Neural cell (in vitro differentiated cells): ENCODE measurements around the gene BATF3. TPM values are rescaled to one million over a fixed set of nuclear protein-coding genes. Genes with fewer than 3 reads are reported as not detected.

Experiments
- H2AFZ ChIP-seq: fragments of 200-600, 300-800 bp; sonication (generic), shearing (Covaris generic); 2 replicates; pipeline ENCODE4 v1.6.0; 2014; ENCODE audit warnings: low read depth, mild to moderate bottlenecking, antibody characterized with exemption, low read length, moderate library complexity
- H3F3A ChIP-seq: fragments of 200-600 bp; shearing (Covaris generic); 2 replicates; pipeline ENCODE4 v1.6.1; 2016; ENCODE audit warnings: mild to moderate bottlenecking, moderate library complexity, mixed read lengths, antibody characterized with exemption, low read length; ENCODE audit not compliant: insufficient read depth, poor library complexity, severe bottlenecking
- H3K27ac ChIP-seq: fragments of 200-600, 300-800 bp; sonication (generic), shearing (Covaris generic); 2 replicates; pipeline ENCODE4 v1.5.1; 2014; ENCODE audit warnings: mild to moderate bottlenecking, low read length, moderate library complexity
- H3K27me3 ChIP-seq: fragments of 300-800, 200-600 bp; sonication (generic), shearing (Covaris generic); 2 replicates; pipeline ENCODE4 v1.6.0; 2014; ENCODE audit warnings: mild to moderate bottlenecking, low read depth, low read length, moderate library complexity; ENCODE audit not compliant: insufficient read depth
- H3K36me3 ChIP-seq: fragments of 300-800, 200-600 bp; sonication (generic), shearing (Covaris generic); 2 replicates; pipeline ENCODE4 v1.5.1; 2014; ENCODE audit warnings: mild to moderate bottlenecking, antibody characterized with exemption, low read length, moderate library complexity; ENCODE audit not compliant: insufficient read depth
- H3K4me2 ChIP-seq: fragments of 300-800, 200-600 bp; sonication (generic), shearing (Covaris generic); 2 replicates; pipeline ENCODE4 v1.6.0; 2014; ENCODE audit warnings: mild to moderate bottlenecking, low read length
- H3K4me3 ChIP-seq: fragments of 300-800, 200-600 bp; sonication (generic), shearing (Covaris generic); 2 replicates; pipeline ENCODE4 v1.5.1; 2014; ENCODE audit warnings: mild to moderate bottlenecking, low read length, moderate library complexity
- H3K79me2 ChIP-seq: fragments of 200-600 bp; shearing (Covaris generic); replicated peaks from 2 replicates; pipeline ENCODE4 v1.6.0; 2014; ENCODE audit warnings: mild to moderate bottlenecking, low read length, moderate library complexity; ENCODE audit not compliant: insufficient read depth
- H3K9ac ChIP-seq: fragments of 300-800, 200-600 bp; sonication (generic), shearing (Covaris generic); 2 replicates; pipeline ENCODE4 v1.6.1; 2016; ENCODE audit warnings: mild to moderate bottlenecking, low read length, mixed read lengths
- H3K9me2 ChIP-seq: fragments of 200-600 bp; shearing (Covaris generic); 2 replicates; pipeline ENCODE4 v1.6.1; 2016; ENCODE audit warnings: mild to moderate bottlenecking, low read length, mixed read lengths; ENCODE audit not compliant: insufficient read depth
- H3K9me3 ChIP-seq: fragments of 200-600, 300-800 bp; sonication (generic), shearing (Covaris generic); 2 replicates; pipeline ENCODE4 v1.6.1; 2016; ENCODE audit warnings: mild to moderate bottlenecking, mixed run types, low read length, moderate library complexity, mixed read lengths
- H4K20me1 ChIP-seq: fragments of 200-600 bp; shearing (Covaris generic); 2 replicates; pipeline ENCODE4 v1.6.1; 2016; ENCODE audit warnings: mild to moderate bottlenecking, mixed run types; ENCODE audit not compliant: insufficient read depth
- CTCF ChIP-seq: fragments of 450-650 bp; IDR thresholded peaks from 2 replicates; pipeline ENCODE4 v1.5.1; 2014; ENCODE audit warnings: antibody characterized with exemption, mild to moderate bottlenecking, moderate library complexity; ENCODE audit not compliant: poor library complexity, severe bottlenecking
- EP300 ChIP-seq: fragments of 450-650 bp; conservative IDR thresholded peaks from 2 replicates; pipeline ENCODE4 v1.6.1; 2014; ENCODE audit warnings: antibody characterized with exemption, mild to moderate bottlenecking, moderate library complexity; ENCODE audit not compliant: poor library complexity, severe bottlenecking
- EZH2 ChIP-seq: fragments of 200-600, 300-800 bp; shearing (Covaris generic), sonication (generic); IDR thresholded peaks from 2 replicates; pipeline ENCODE4 v1.6.1; 2014; ENCODE audit warnings: antibody characterized with exemption, low read length, borderline replicate concordance, mild to moderate bottlenecking; ENCODE audit not compliant: insufficient read depth, poor library complexity, severe bottlenecking
- MXI1 ChIP-seq: fragments of 450-650 bp; conservative IDR thresholded peaks from 2 replicates; pipeline ENCODE4 v1.6.1; 2014; ENCODE audit warnings: antibody characterized with exemption, mild to moderate bottlenecking; ENCODE audit not compliant: poor library complexity, severe bottlenecking
- POLR2AphosphoS5 ChIP-seq: IDR thresholded peaks from 2 replicates; pipeline ENCODE4 v1.6.1; 2012
- RAD21 ChIP-seq: fragments of 450-650 bp; conservative IDR thresholded peaks from 2 replicates; pipeline ENCODE4 v1.6.1; 2014; ENCODE audit warnings: antibody characterized with exemption, mild to moderate bottlenecking, moderate library complexity
- SMC3 ChIP-seq: fragments of 450-650 bp; conservative IDR thresholded peaks from 2 replicates; pipeline ENCODE4 v1.6.1; 2014; ENCODE audit warnings: antibody characterized with exemption, mild to moderate bottlenecking, moderate library complexity; ENCODE audit not compliant: poor library complexity
- TAF1 ChIP-seq: IDR thresholded peaks from 2 replicates; pipeline ENCODE4 v1.6.1; 2012; ENCODE audit warnings: low read depth
- polyA plus RNA-seq: library from polyadenylated mRNA; depleted of rRNA; stranded (reverse); fragments of >200 nt; gene quantifications from 2 replicates; pipeline ENCODE4 v1.2.3, GENCODE V29; 2014
- TF ChIP-seq, protein P1 (sequence below): IDR thresholded peaks from 2 replicates; pipeline ENCODE4 v1.6.1; 2012; ENCODE audit warnings: borderline replicate concordance

Gene BATF3
- polyA plus RNA-seq, 1 donor from 2014 or later: 0.82 TPM

DNA sequence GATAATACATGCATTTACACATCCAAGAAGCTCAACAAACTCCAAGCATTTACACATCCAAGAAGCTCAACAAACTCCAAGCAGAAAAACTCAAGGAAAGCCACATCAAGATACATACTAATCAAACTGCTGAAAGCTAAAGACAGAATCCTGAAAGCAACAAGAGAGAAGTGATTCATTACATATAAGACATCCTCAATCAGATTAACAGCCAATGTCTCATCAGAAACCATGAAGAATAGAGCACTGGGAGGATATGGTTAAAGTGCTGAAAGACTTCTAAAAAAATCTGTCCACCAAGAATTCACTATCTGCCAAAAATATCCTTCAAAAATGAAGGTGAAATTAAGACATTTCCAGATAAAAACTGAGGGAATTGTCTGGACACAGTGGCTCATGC lies 45.7 kb upstream of the BATF3 start:
- no peaks in the 10 kb centered on the region for H3K27me3 ChIP-seq
- H3K9ac ChIP-seq: no peak overlapping the region
- no peak overlapping the region for H3K4me2 ChIP-seq
- H3K36me3 ChIP-seq: peaks cover 4% of the 10 kb centered on the region
- H3K9me2 ChIP-seq: no peaks in the 10 kb centered on the region
- H2AFZ ChIP-seq: no peak overlapping the region
- H3K79me2 ChIP-seq: no peaks in the 10 kb centered on the region
- no peaks in the 10 kb centered on the region for H3K9me3 ChIP-seq
- H3K4me3 ChIP-seq: no peak overlapping the region
- no peaks in the 10 kb centered on the region for H3F3A ChIP-seq
- H4K20me1 ChIP-seq: no peaks in the 10 kb centered on the region
- H3K27ac ChIP-seq: no peak overlapping the region
- TF ChIP-seq SMC3: no peak

DNA sequence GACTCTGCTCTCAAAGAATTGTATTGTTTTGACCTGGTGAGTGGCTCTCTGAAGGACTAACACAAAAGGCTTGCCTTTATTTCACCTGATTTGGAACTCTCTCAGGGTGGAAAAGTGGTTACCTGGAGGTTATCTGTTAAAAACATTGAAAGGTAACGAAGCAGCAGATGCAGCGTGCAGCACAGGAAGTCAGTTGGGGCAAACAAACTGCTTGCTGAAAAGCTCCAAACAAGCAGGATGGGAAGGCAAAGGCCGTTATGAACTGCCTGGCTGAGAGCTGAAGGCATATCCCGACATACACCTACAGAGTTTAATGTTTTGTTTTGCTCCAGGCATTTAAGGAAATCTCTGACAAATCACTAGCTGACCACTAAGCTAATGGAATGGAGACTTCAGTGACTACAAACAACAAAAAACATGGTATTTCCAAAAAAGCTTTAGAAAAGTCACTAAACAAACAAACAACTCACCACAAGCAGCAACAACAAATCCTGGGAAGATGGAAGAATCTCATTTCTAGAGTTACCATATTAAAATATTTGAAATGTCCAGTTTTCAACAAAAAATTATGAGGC lies 44.3 kb upstream of the BATF3 start:
- H3K4me3 ChIP-seq: no peak overlapping the region
- H3K27ac ChIP-seq: no peak overlapping the region
- H3K36me3 ChIP-seq: peaks cover 4% of the 10 kb centered on the region
- no peak overlapping the region for H2AFZ ChIP-seq
- no peaks in the 10 kb centered on the region for H3K9me2 ChIP-seq
- no peaks in the 10 kb centered on the region for H3F3A ChIP-seq
- H3K79me2 ChIP-seq: no peaks in the 10 kb centered on the region
- no peak overlapping the region for H3K4me2 ChIP-seq
- H3K9me3 ChIP-seq: no peaks in the 10 kb centered on the region
- H4K20me1 ChIP-seq: no peaks in the 10 kb centered on the region
- H3K9ac ChIP-seq: no peak overlapping the region
- no peak for TF ChIP-seq POLR2AphosphoS5
- no peak for TF ChIP-seq EP300
- no peak for TF ChIP-seq SMC3
- TF ChIP-seq MXI1: no peak
- TF ChIP-seq CTCF: no peak
- TF ChIP-seq TAF1: no peak
- TF ChIP-seq EZH2: no peak
- TF ChIP-seq RAD21: no peak
- no peaks in the 10 kb centered on the region for H3K27me3 ChIP-seq

- H3K4me2 ChIP-seq: no peak overlapping the region
- no peak overlapping the region for H3K27ac ChIP-seq
- H4K20me1 ChIP-seq: no peaks in the 10 kb centered on the region
- no peak for TF ChIP-seq EZH2
- TF ChIP-seq POLR2AphosphoS5: no peak
- TF ChIP-seq CTCF: no peak
- TF ChIP-seq SMC3: no peak
- no peak for TF ChIP-seq MXI1
- TF ChIP-seq, protein P1, sequence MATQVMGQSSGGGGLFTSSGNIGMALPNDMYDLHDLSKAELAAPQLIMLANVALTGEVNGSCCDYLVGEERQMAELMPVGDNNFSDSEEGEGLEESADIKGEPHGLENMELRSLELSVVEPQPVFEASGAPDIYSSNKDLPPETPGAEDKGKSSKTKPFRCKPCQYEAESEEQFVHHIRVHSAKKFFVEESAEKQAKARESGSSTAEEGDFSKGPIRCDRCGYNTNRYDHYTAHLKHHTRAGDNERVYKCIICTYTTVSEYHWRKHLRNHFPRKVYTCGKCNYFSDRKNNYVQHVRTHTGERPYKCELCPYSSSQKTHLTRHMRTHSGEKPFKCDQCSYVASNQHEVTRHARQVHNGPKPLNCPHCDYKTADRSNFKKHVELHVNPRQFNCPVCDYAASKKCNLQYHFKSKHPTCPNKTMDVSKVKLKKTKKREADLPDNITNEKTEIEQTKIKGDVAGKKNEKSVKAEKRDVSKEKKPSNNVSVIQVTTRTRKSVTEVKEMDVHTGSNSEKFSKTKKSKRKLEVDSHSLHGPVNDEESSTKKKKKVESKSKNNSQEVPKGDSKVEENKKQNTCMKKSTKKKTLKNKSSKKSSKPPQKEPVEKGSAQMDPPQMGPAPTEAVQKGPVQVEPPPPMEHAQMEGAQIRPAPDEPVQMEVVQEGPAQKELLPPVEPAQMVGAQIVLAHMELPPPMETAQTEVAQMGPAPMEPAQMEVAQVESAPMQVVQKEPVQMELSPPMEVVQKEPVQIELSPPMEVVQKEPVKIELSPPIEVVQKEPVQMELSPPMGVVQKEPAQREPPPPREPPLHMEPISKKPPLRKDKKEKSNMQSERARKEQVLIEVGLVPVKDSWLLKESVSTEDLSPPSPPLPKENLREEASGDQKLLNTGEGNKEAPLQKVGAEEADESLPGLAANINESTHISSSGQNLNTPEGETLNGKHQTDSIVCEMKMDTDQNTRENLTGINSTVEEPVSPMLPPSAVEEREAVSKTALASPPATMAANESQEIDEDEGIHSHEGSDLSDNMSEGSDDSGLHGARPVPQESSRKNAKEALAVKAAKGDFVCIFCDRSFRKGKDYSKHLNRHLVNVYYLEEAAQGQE: no peak
- TF ChIP-seq EP300: no peak
- TF ChIP-seq TAF1: no peak
- no peak for TF ChIP-seq RAD21
- H3K9me3 ChIP-seq: no peaks in the 10 kb centered on the region
- no peak overlapping the region for H3K4me3 ChIP-seq
- no peaks in the 10 kb centered on the region for H3K36me3 ChIP-seq
- H3F3A ChIP-seq: no peaks in the 10 kb centered on the region
- H3K79me2 ChIP-seq: no peaks in the 10 kb centered on the region
- no peaks in the 10 kb centered on the region for H3K9me2 ChIP-seq
- H2AFZ ChIP-seq: no peak overlapping the region
- no peaks in the 10 kb centered on the region for H3K27me3 ChIP-seq
- H3K9ac ChIP-seq: no peak overlapping the region
Measured at GRCh38 chr1:212738330-212738729, 38.7 kb upstream of the BATF3 start.
